HG03196 (cell line): ENCODE measurements around the gene ABCB1.
"Not testable (repeated sequence)": the region's sequence is repeated elsewhere in the genome, so short reads cannot be mapped to it uniquely, and the experiment has no call there.

Source experiments
- ATAC-seq: cut with Tn5 transposase; IDR thresholded peaks from one replicate; pipeline ENCODE4 v1.9.1; 2021; ENCODE audit not compliant: unreplicated experiment

The ABCB1 gene

DNA sequence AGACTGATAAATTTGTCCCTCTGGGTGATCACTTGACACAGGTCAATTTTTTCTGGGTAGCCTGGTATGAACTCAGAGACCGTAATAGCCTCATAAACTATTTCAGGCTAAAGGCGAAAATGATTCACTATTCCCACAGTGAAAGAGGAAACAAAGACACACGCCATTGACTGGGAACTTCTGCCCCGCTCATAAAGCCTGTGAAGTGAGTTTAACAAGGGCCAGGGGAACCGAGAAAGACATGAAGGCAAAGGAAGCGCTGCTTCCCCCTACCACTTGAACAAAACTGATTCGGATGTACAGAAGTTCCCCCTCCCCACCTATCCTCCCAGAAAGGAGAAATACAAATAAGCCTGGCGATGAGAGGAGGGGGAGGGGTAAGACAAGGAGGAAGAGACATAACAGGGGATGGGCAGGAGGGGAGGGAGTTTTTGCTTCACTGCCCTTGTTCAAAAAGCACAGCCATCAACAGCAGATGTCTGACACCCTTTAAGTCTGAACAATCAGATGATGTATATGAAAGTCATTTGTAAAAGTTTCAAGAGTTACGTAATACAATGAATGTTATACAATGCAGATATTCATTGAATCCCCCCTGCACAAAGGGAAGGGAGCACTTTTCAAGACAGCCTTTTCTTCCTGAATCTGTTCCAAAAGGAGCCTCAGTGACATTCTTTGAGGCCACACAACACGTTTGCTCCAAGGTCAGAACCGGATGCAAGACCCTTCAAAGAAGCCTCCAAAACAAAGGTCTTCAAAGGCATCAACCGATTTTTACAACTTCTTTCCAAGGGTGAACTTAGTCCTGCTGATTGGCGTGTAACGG is 125.9 kb downstream of the ABCB1 start:
- ATAC-seq = peak; percentile 84

DNA sequence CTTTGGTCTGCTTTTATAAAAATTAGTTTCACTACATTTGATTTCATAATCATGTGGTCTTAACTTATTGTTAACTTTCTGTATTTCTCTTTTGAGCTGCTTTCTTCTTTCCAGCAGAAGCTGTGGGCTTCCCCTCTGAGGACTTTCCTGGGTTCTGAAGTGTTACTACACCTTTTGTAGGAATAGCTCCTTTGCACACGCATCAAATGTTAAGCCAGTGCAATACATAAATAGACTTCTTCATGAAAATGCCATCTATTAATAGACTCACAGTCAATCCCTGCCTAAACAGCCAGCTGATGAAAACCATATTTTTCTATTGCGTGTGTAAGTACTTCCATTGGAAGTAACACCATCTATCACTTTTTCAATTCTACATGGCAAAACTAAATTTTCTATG is 126.7 kb downstream of the ABCB1 start:
- ATAC-seq = peak; percentile 9

DNA sequence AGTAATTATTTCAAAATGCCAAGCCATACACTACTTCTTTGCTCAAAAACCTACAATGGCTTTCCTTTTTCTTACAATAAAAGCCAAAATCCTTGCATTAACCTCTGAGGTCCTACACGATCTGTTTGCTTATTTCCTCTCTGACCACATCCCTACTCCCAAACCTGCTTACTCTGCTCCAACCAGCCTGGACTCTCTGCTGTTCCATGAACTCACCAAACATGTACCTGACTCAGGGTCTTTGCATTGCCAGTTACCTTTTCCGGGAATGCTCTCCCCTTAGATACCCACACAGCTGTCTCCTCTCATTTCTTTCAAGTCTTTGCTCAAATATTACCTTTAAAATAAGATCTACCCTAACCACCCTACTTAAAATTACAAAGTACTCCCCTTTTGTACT is 127.5 kb downstream of the ABCB1 start:
- no peak for ATAC-seq

DNA sequence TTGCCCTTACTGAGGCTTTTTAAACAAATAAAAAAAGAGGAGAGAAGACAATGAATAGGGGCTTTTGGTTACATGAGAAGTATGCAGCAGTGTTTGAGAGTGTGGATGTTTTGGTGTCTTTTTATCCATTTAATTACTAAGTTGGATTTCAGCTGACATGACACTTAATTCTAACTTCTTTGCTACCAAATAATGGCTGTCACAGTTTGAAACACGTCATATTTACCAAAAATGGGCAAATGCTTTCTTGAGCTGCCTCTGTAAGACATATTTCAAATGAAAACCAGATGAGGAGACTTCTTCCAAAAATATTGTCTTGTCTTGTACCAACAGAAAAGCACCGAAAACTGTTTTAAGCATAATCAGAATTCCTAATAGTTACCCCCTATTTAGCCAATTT is 129.2 kb downstream of the ABCB1 start:
- ATAC-seq = no peak

DNA sequence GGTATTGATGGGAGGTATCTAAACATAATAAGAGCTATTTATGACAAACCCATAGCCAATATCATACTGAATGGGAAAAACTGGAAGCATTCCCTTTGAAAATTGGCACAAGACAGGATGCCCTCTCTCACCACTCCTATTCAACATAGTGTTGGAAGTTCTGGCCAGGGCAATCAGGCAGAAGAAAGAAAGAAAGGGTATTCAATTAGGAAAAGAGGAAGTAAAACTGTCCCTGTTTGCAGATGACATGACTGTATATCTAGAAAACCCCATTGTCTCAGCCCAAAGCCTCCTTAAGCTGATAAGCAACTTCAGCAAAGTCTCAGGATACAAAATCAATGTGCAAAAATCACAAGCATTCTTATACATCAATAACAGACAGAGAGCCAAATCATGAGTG is 131.5 kb downstream of the ABCB1 start:
- not testable (repeated sequence) for ATAC-seq

DNA sequence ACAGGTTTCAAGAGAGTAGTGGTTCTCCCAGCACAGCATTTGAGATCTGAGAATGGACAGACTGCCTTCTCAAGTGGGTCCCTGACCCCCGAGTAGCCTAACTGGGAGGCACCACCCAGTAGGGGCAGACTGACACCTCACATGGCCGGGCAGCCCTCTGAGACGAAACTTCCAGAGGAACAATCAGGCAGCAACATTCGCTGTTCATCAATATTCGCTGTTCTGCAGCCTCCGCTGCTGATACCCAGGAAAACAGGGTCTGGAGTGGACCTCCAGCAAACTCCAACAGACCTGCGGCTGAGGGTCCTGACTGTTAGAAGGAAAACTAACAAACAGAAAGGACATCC is 135.2 kb downstream of the ABCB1 start:
- not testable (repeated sequence) for ATAC-seq

DNA sequence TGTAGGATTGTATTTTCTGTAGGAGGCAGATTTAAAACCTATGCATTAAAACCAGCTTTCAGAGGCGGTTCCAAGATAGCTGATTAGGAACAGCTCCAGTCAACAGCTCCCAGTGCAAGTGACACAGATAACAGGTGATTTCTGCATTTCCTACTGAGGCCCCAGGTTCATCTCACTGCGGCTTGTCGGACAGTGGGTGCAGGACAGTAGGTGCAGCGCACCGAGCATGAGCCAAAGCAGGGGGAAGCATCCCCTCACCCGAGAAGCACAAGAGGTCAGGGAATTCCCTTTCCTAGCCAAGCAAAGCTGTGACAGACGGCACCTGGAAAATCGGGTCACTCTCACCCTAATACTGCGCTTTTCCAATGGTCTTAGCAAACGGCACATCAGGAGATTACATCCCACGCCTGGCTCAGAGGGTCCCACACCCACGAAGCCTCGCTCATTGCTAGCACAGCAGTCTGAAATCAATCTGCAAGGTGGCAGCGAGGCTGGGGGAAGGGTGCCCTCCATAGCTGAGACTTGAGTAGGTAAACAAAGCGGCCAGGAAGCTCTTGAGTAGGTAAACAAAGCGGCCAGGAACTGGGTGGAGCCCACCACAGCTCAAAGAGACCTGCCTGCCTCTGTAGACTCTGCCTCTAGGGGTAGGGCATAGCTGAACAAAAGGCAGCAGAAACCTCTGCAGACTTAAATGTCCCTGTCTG is 135.7 kb downstream of the ABCB1 start:
- not testable (repeated sequence) for ATAC-seq

DNA sequence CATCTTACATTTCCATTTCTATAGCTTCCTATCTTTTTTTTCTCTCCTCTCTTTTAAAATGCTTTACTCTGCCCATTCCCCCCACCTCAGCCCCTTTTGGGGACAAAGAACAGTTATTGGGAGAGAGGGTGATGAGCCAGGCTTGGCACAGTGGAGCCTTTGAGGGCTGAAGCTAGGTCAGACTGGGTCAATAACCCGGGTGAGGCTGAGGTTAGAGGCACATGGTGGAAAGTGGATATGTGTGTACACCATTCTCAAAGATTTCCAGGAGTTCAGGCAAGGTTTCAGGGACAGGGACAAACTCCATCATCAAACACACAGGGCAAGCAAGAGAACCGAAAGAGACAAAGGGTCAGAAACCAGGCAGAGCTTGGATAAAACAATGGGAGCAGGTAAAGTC is 136.7 kb downstream of the ABCB1 start:
- no peak for ATAC-seq

DNA sequence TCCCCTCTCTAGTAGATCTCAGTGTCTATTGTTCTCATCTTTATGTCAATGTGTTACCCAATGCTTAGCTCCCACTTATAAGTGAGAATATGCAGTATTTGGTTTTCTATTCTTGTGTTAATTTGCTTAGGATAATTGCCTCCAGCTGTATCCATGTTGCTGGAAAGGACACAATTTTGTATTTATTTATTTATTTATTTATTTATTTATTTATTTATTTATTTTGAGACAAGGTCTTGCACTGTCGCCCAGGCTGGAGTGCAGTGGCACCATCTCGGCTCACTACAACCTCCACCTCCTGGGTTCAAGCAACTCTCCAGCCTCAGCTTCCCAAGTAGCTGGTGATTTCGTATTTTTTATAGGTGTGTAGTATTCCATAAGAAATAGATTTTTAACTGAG is 140.2 kb downstream of the ABCB1 start:
- not testable (repeated sequence) for ATAC-seq

DNA sequence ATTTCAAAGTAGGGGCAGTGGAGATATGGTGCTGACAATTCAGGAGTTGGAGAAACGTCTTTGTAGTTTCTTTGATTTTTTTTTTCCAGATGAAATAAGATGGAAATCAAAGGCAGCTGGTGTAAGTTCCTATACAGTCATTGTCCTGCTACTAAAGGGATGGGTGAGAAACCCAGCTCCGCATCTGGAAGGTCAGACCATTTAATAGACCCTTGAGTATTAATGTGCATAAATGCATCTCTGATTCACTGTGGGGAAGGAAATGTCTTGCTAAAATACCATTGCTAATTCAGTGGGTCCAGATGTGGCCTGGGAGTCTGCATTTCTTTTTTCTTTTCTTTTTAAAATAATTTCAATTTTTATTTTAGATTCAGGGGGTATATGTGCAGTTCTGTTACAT is 140.7 kb downstream of the ABCB1 start:
- ATAC-seq = no peak

DNA sequence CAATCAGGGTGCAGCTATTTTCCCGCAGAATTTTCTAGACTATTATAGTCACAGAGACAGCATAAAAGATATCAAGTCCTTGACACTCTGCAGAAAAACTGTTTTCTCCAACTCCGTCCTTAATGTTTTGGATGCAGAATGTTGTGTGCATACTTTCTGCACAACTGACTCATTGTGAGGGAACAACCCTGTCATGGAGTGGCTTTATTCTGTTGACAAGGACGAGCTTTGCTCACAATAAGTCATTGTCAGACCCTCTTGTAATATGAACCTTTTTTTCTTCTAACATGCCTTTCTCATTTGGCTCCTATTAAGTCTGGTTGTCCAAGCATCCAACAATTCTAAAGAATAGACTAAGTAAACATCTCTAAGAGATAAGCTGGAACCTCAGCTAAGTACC is 142.5 kb downstream of the ABCB1 start:
- no peak for ATAC-seq

DNA sequence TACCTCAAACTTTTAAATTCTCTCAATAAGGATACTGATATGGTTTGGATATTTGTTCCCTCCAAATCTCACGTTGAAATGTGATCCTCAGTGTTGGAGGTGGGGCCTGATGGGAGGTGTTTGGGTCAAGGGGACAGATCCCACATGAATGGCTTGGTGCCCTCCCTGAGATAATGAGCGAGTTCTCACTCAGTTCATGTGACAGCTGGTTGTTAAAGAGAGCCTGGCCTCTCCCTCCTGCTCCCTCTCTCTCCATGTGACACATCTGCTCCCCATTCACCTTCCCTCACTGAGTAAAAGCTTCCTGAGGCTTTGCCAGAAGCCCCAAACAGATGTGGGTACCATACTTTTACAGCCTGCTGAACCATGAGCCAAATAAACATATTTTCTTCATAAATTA is 144.4 kb downstream of the ABCB1 start:
- no peak for ATAC-seq
